Suprapubic skin (tissue), 4 donors: ENCODE results near the gene NOX3. TPM values are rescaled to one million over a fixed set of nuclear protein-coding genes. Genes with fewer than 3 reads are reported as not detected.

Source experiments
- DNase-seq, 2 donors: peaks; one replicate each; pipeline ENCODE4 v3.0.0-alpha.2; 2019; ENCODE audit warnings: low spot score in 2 of 2
- H3K27ac ChIP-seq: fragments of 200-600 bp; sonication (generic); one replicate; pipeline ENCODE4 v1.5.1; 2019
- H3K27me3 ChIP-seq: fragments of 200-600 bp; sonication (generic); one replicate; pipeline ENCODE4 v1.5.1; 2019
- H3K36me3 ChIP-seq: fragments of 200-600 bp; sonication (generic); one replicate; pipeline ENCODE4 v1.5.1; 2019
- H3K4me1 ChIP-seq: fragments of 200-600 bp; sonication (generic); one replicate; pipeline ENCODE4 v1.5.1; 2019
- H3K4me3 ChIP-seq: fragments of 200-600 bp; sonication (generic); one replicate; pipeline ENCODE4 v1.5.1; 2019; ENCODE audit warnings: mild to moderate bottlenecking
- H3K9me3 ChIP-seq: fragments of 200-600 bp; sonication (generic); one replicate; pipeline ENCODE4 v1.5.1; 2019
- CTCF ChIP-seq, 2 donors: fragments of 200-600 bp in 1 of 2; fragments of 450-650 bp in 1 of 2; sonication (generic) in 1 of 2; IDR thresholded peaks; one replicate each; pipeline ENCODE4 v1.5.1; 2016 to 2019; ENCODE audit warnings: antibody characterized with exemption in 2 of 2, mild to moderate bottlenecking in 1 of 2, moderate library complexity in 1 of 2
- EP300 ChIP-seq: sonication (generic); formaldehyde crosslinking; IDR thresholded peaks from one replicate; pipeline ENCODE4 v1.6.1; 2017; ENCODE audit warnings: antibody characterized with exemption
- POLR2A ChIP-seq, 2 donors: fragments of 450-650 bp; IDR thresholded peaks; one replicate each; pipeline ENCODE4 v1.6.1; 2017; ENCODE audit warnings: antibody characterized with exemption in 2 of 2, mild to moderate bottlenecking in 2 of 2, moderate library complexity in 2 of 2
- POLR2AphosphoS5 ChIP-seq, 3 donors: sonication (generic); formaldehyde crosslinking; IDR thresholded peaks; one replicate each; pipeline ENCODE4 v1.6.1; 2017; ENCODE audit warnings: antibody characterized with exemption in 3 of 3
- WGBS: methylation state at CpG from one replicate; pipeline ENCODE4 v1.1.5; 2018; 5-methylcytosine and 5-hydroxymethylcytosine counted together
- total RNA-seq, 4 donors: library from RNA; depleted of rRNA; stranded (reverse); fragments of >200 nt; gene quantifications; one replicate each; pipeline ENCODE4 v1.1.0, GENCODE V29; 2016

NOX3 gene
- total RNA-seq, 4 donors from 2014 or later = not detected

- Histone ChIP-seq H3K27ac (no peak overlapping the region), H3K36me3 (no peaks in the 10 kb centered on the region), H3K4me1 (no peaks in the 10 kb centered on the region), H3K4me3 (no peak overlapping the region), H3K9me3 (no peaks in the 10 kb centered on the region), H3K27me3 (no peaks in the 10 kb centered on the region)
- TF ChIP-seq CTCF (IDR thresholded peaks at IDR 0.05) (no peak), EP300 (no peak), POLR2A (IDR thresholded peaks at IDR 0.05) (no peak), POLR2AphosphoS5 (IDR thresholded peaks at IDR 0.05) (no peak)
- 66% methylated on average over 5 of the region's 5 CpGs for WGBS
- DNase-seq = no peak
Measured at GRCh38 chr6:155381673-155382337, 73.8 kb downstream of the NOX3 start.

GRCh38 chr6:155380666-155381332 is 74.8 kb downstream of the NOX3 start:
- no peak for TF ChIP-seq CTCF (IDR thresholded peaks at IDR 0.05)
- no peak for TF ChIP-seq EP300
- 80% methylated on average over 8 of the region's 8 CpGs for WGBS

GRCh38 chr6:155378724-155379123 is 76.9 kb downstream of the NOX3 start:
- WGBS = 91% methylated on average over 3 of the region's 3 CpGs
- no peak overlapping the region for H3K27ac ChIP-seq
- no peaks in the 10 kb centered on the region for H3K4me1 ChIP-seq
- no peak for DNase-seq
- no peaks in the 10 kb centered on the region for H3K9me3 ChIP-seq
- no peaks in the 10 kb centered on the region for H3K36me3 ChIP-seq
- H3K27me3 ChIP-seq = no peaks in the 10 kb centered on the region
- TF ChIP-seq CTCF (IDR thresholded peaks at IDR 0.05) = no peak
- no peak for TF ChIP-seq EP300
- no peak overlapping the region for H3K4me3 ChIP-seq

More at GRCh38 chr6:155380666-155381332, 74.8 kb downstream of the NOX3 start:
- DNase-seq = no peak
- Histone ChIP-seq H3K4me3 (no peak overlapping the region), H3K9me3 (no peaks in the 10 kb centered on the region), H3K27me3 (no peaks in the 10 kb centered on the region), H3K27ac (no peak overlapping the region), H3K4me1 (no peaks in the 10 kb centered on the region), H3K36me3 (no peaks in the 10 kb centered on the region)

GRCh38 chr6:155378276-155378675 is 77.4 kb downstream of the NOX3 start:
- no peaks in the 10 kb centered on the region for H3K9me3 ChIP-seq
- no peak overlapping the region for H3K27ac ChIP-seq
- H3K4me3 ChIP-seq = no peak overlapping the region
- TF ChIP-seq CTCF (IDR thresholded peaks at IDR 0.05) (no peak), POLR2A (IDR thresholded peaks at IDR 0.05) (no peak), POLR2AphosphoS5 (IDR thresholded peaks at IDR 0.05) (no peak), EP300 (no peak)
- DNase-seq = no peak
- H3K27me3 ChIP-seq = no peaks in the 10 kb centered on the region
- H3K4me1 ChIP-seq = no peaks in the 10 kb centered on the region
- no peaks in the 10 kb centered on the region for H3K36me3 ChIP-seq

DNA sequence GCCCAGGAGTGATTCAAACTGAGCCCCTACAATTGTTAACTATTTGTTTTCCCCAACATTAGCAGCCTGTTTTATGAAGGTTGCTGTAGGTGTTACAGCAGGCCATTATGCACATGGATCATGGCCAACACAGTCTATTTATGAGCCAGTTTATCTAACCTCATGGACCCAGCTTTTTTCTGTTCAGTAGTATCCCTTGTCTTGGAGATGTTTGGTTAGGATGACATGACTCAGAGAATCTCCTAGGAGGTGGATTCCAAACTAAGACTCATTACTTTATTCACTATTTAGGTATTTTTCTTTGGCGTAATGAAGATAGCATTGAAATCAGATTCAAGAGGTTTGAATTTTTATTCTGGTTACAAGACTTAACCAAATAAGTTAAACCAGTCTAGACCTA is 78.6 kb downstream of the NOX3 start:
- H3K27me3 ChIP-seq = no peaks in the 10 kb centered on the region
- H3K4me3 ChIP-seq = no peak overlapping the region
- H3K9me3 ChIP-seq = no peaks in the 10 kb centered on the region
- H3K4me1 ChIP-seq = no peaks in the 10 kb centered on the region
- H3K36me3 ChIP-seq = no peaks in the 10 kb centered on the region
- no peak overlapping the region for H3K27ac ChIP-seq
- no peak for TF ChIP-seq CTCF (IDR thresholded peaks at IDR 0.05)
- TF ChIP-seq POLR2A (IDR thresholded peaks at IDR 0.05) = no peak
- TF ChIP-seq EP300 = no peak
- DNase-seq = no peak
- WGBS = 98% methylated on average over 1 of the region's 1 CpG
